Neuronal stem cell (in vitro differentiated cells): ENCODE data around the gene NUP37.

ENCODE experiments used
- DNase-seq: peaks from one replicate; pipeline ENCODE4 v3.0.0-alpha.2; 2013; ENCODE audit warnings: low spot score
- H2AFZ ChIP-seq: one replicate; pipeline ENCODE4 v1.6.1; 2013; ENCODE audit warnings: mild to moderate bottlenecking, low read length, inconsistent platforms
- H2AK5ac ChIP-seq: 2 replicates; pipeline ENCODE4 v1.6.1; 2013; ENCODE audit warnings: low read depth, mild to moderate bottlenecking, inconsistent platforms, low read length, moderate library complexity, mixed read lengths
- H2BK120ac ChIP-seq: 2 replicates; pipeline ENCODE4 v1.6.1; 2013; ENCODE audit warnings: low read depth, mild to moderate bottlenecking, inconsistent platforms, low read length, moderate library complexity, mixed read lengths
- H2BK12ac ChIP-seq: one replicate; pipeline ENCODE4 v1.6.1; 2013; ENCODE audit warnings: low read length, inconsistent platforms
- H2BK15ac ChIP-seq: 2 replicates; pipeline ENCODE4 v1.6.1; 2013; ENCODE audit warnings: mild to moderate bottlenecking, low read length, inconsistent platforms, mixed read lengths
- H2BK5ac ChIP-seq: one replicate; pipeline ENCODE4 v1.6.1; 2013; ENCODE audit warnings: inconsistent platforms, mild to moderate bottlenecking, low read length, moderate library complexity
- H3K14ac ChIP-seq: one replicate; pipeline ENCODE4 v1.6.1; 2013; ENCODE audit warnings: low read length, inconsistent platforms
- H3K18ac ChIP-seq: 2 replicates; pipeline ENCODE4 v1.6.1; 2013; ENCODE audit warnings: low read length, inconsistent platforms
- H3K23ac ChIP-seq: 2 replicates; pipeline ENCODE4 v1.6.1; 2013; ENCODE audit warnings: low read depth, mild to moderate bottlenecking, mixed read lengths, low read length, inconsistent platforms; ENCODE audit not compliant: poor library complexity
- H3K27ac ChIP-seq: replicated peaks from 3 replicates; pipeline ENCODE4 v1.5.1; 2013; ENCODE audit warnings: low read length, inconsistent platforms
- H3K27me3 ChIP-seq, 3 experiments: 2 replicates each; pipeline ENCODE4 v1.6.1; 2013; ENCODE audit warnings: low read length in 3 of 3, mild to moderate bottlenecking in 2 of 3, inconsistent platforms in 1 of 3, low read depth in 1 of 3, mixed read lengths in 1 of 3, moderate library complexity in 1 of 3; ENCODE audit not compliant: control insufficient read depth in 3 of 3, insufficient read depth in 3 of 3
- H3K36me3 ChIP-seq, 2 donors: replicated peaks in 1 of 2; 2 replicates each; pipeline ENCODE4 v1.6.1; 2013; ENCODE audit warnings: low read length in 2 of 2; ENCODE audit not compliant: control insufficient read depth in 2 of 2, insufficient read depth in 2 of 2
- H3K4ac ChIP-seq: 2 replicates; pipeline ENCODE4 v1.6.1; 2013; ENCODE audit warnings: inconsistent platforms, mild to moderate bottlenecking, low read length, moderate library complexity
- H3K4me1 ChIP-seq, 2 donors: 1 replicate in 1 of 2; 2 replicates in 1 of 2; pipeline ENCODE4 v1.6.1; 2013; ENCODE audit warnings: low read length in 2 of 2, low read depth in 1 of 2; ENCODE audit not compliant: control insufficient read depth in 2 of 2, insufficient read depth in 1 of 2
- H3K4me2 ChIP-seq: one replicate; pipeline ENCODE4 v1.6.1; 2013; ENCODE audit warnings: mild to moderate bottlenecking, low read length, inconsistent platforms; ENCODE audit not compliant: insufficient read depth, poor library complexity, severe bottlenecking
- H3K4me3 ChIP-seq, 2 donors: 2 replicates each; pipeline ENCODE4 v1.5.1; 2013; ENCODE audit warnings: low read length in 2 of 2, mild to moderate bottlenecking in 2 of 2, inconsistent platforms in 1 of 2, moderate library complexity in 1 of 2
- H3K79me1 ChIP-seq: one replicate; pipeline ENCODE4 v1.6.1; 2013; ENCODE audit warnings: low read depth, mild to moderate bottlenecking, inconsistent platforms, low read length, moderate library complexity
- H3K9ac ChIP-seq: one replicate; pipeline ENCODE4 v1.6.1; 2013; ENCODE audit warnings: mild to moderate bottlenecking, low read depth, low read length, inconsistent platforms; ENCODE audit not compliant: poor library complexity
- H3K9me3 ChIP-seq, 2 donors: replicated peaks in 1 of 2; 2 replicates each; pipeline versions ENCODE3 to v1.6.1; 2013; ENCODE audit warnings: low read length in 2 of 2, mild to moderate bottlenecking in 2 of 2, inconsistent platforms in 1 of 2, low read depth in 1 of 2, mixed read lengths in 1 of 2, moderate library complexity in 1 of 2; ENCODE audit not compliant: control insufficient read depth in 2 of 2, insufficient read depth in 1 of 2
- H4K8ac ChIP-seq: one replicate; pipeline ENCODE4 v1.6.1; 2013; ENCODE audit warnings: low read depth, mild to moderate bottlenecking, inconsistent platforms, low read length, moderate library complexity
- H4K91ac ChIP-seq: one replicate; pipeline ENCODE4 v1.6.1; 2013; ENCODE audit warnings: low read length, low read depth, mild to moderate bottlenecking, inconsistent platforms; ENCODE audit not compliant: poor library complexity
- WGBS, 2 donors: extraction: QIAGEN DNeasy Blood & Tissue Kit; methylation state at CpG; one replicate each; pipeline ENCODE4 v1.1.7; 2013; ENCODE audit warnings: missing lambda C conversion rate in 2 of 2, mixed read lengths in 1 of 2; ENCODE audit not compliant: insufficient read length in 2 of 2, insufficient replicate concordance in 1 of 2; ENCODE audit errors: extremely low coverage in 2 of 2; 5-methylcytosine and 5-hydroxymethylcytosine counted together

The NUP37 gene

GRCh38 chr12:102059343-102059742 lies 60.6 kb downstream of the NUP37 start:
- H3K4ac ChIP-seq: no peak overlapping the region
- peaks cover 0 to 19% of the 10 kb centered on the region in 2 donors for H3K36me3 ChIP-seq
- no peak overlapping the region for H2BK5ac ChIP-seq
- H2BK15ac ChIP-seq: no peak overlapping the region
- H2BK12ac ChIP-seq: no peak overlapping the region
- H3K4me1 ChIP-seq: peaks cover 4 to 5% of the 10 kb centered on the region in 2 donors
- H3K27ac ChIP-seq: no peak overlapping the region
- no peak overlapping the region for H2AFZ ChIP-seq
- H3K79me1 ChIP-seq: no peaks in the 10 kb centered on the region
- no peak overlapping the region for H3K14ac ChIP-seq
- H3K4me3 ChIP-seq: no peak overlapping the region
- no peak overlapping the region for H3K23ac ChIP-seq
- no peak overlapping the region for H2AK5ac ChIP-seq
- peaks cover 0 to 2% of the 10 kb centered on the region in 2 donors for H3K9me3 ChIP-seq
- H3K9ac ChIP-seq: no peak overlapping the region
- no peak overlapping the region for H4K8ac ChIP-seq
- H4K91ac ChIP-seq: no peak overlapping the region
- no peak overlapping the region for H3K4me2 ChIP-seq
- no peaks in the 10 kb centered on the region for H3K27me3 ChIP-seq
- no peak overlapping the region for H3K18ac ChIP-seq
- H2BK120ac ChIP-seq: no peak overlapping the region
- no peak for DNase-seq

DNA sequence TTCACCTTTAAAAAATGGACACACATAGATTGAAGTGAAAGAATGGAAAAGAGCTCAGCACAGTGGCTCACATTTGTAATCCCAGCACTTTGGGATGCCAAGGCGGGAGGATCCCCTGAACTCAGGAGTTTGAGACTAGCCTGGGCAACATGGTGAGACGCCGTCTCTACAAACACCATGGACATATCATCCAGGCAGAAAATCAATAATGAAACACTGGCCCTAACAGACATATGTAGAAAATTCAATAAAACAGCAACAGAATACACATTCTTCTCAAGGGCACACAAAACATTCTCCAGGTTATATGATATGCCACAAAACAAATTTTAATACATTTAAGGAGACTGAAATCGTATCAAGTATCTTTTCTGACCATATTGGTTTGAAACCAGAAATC lies 65.6 kb downstream of the NUP37 start:
- no peak overlapping the region for H4K8ac ChIP-seq
- no peak overlapping the region for H3K23ac ChIP-seq
- no peak overlapping the region for H3K27ac ChIP-seq
- H3K27me3 ChIP-seq: no peaks in the 10 kb centered on the region
- no peak overlapping the region for H2BK120ac ChIP-seq
- H2BK5ac ChIP-seq: no peak overlapping the region
- WGBS, 2 donors: no CpG with 5 or more reads among the region's 4 CpGs
- no peak overlapping the region for H2BK12ac ChIP-seq
- H3K14ac ChIP-seq: no peak overlapping the region
- H2BK15ac ChIP-seq: no peak overlapping the region
- no peak overlapping the region for H3K18ac ChIP-seq
- H2AFZ ChIP-seq: no peak overlapping the region
- no peak overlapping the region for H4K91ac ChIP-seq
- H3K36me3 ChIP-seq: peaks cover 0 to 19% of the 10 kb centered on the region in 2 donors
- no peak overlapping the region for H3K4me3 ChIP-seq
- H3K4me2 ChIP-seq: no peak overlapping the region
- H2AK5ac ChIP-seq: no peak overlapping the region
- H3K4me1 ChIP-seq: no peaks in the 10 kb centered on the region
- no peaks in the 10 kb centered on the region for H3K79me1 ChIP-seq
- no peak overlapping the region for H3K4ac ChIP-seq
- no peak overlapping the region for H3K9ac ChIP-seq
- no peak for DNase-seq
- peaks cover 0 to 2% of the 10 kb centered on the region in 2 donors for H3K9me3 ChIP-seq

GRCh38 chr12:102053062-102053349 lies 66.9 kb downstream of the NUP37 start:
- H2AK5ac ChIP-seq: no peak overlapping the region
- H3K4ac ChIP-seq: no peak overlapping the region
- no peak overlapping the region for H4K91ac ChIP-seq
- H3K27me3 ChIP-seq: no peaks in the 10 kb centered on the region
- peaks cover 0 to 2% of the 10 kb centered on the region in 2 donors for H3K9me3 ChIP-seq
- no peak overlapping the region for H3K14ac ChIP-seq
- no peak overlapping the region for H3K9ac ChIP-seq
- no peak overlapping the region for H3K27ac ChIP-seq
- no peak for DNase-seq
- no peaks in the 10 kb centered on the region for H3K79me1 ChIP-seq
- no peak overlapping the region for H2BK15ac ChIP-seq
- H4K8ac ChIP-seq: peak overlapping the region; percentile 43
- no peak overlapping the region for H3K4me2 ChIP-seq
- peak overlapping the region; percentile 81 for H2BK120ac ChIP-seq
- H3K23ac ChIP-seq: no peak overlapping the region
- H3K4me1 ChIP-seq: no peaks in the 10 kb centered on the region
- peaks cover 0 to 22% of the 10 kb centered on the region in 2 donors for H3K36me3 ChIP-seq
- no peak overlapping the region for H3K18ac ChIP-seq
- H2AFZ ChIP-seq: no peak overlapping the region
- H3K4me3 ChIP-seq: peak overlapping the region in 1 of 2 donors; percentile 55
- H2BK12ac ChIP-seq: no peak overlapping the region
- H2BK5ac ChIP-seq: peak overlapping the region; percentile 2

DNA sequence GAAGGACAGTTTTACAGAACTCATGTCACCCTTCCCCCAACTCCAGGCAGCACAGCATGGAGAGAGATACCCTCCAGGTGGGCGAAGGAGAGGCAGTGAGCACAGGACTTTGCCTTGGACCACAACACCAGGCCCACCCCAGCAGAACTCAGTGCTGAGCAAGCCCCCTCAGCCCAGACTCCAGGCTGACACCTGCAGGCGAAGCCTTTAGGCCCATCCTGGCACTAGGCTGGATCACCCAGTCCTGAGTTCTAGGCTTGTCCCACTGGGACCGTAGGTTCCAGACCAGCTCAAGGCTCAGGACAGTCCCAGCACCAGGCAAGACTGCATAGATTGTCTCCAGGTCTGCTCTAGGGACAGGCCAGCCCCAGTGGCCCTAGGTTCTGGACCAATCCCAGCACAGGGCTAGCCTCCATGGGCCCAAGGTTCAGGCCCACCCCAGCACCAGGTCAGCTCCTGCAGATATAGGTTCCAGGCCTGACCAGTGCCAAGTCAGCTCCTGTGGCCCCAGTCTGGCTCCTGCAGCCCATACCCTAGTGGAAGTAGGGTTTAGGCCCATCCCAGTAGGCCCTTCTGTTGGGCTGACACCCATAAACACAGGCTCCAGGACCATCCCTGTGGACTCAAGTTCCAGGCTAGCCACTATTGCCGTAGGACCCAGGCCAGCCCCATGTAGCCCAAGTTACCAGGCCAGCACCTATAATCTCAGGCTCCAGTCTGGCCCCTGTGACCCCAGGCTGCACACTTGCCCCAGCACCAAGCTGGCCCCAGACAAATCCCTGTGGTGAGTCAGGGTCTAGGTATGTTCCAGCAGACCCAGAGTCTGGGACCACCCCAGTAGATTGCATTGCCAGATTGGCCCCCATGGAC lies 67.5 kb downstream of the NUP37 start:
- Histone ChIP-seq H2AK5ac (no peak overlapping the region), H3K79me1 (no peaks in the 10 kb centered on the region), H3K4me2 (no peak overlapping the region), H2BK15ac (no peak overlapping the region), H3K9me3 (peaks cover 0 to 2% of the 10 kb centered on the region in 2 donors), H3K36me3 (peaks cover 0 to 22% of the 10 kb centered on the region in 2 donors), H2AFZ (no peak overlapping the region), H3K9ac (no peak overlapping the region), H3K18ac (no peak overlapping the region), H3K14ac (no peak overlapping the region), H2BK12ac (no peak overlapping the region), H3K23ac (peak overlapping the region; percentile 8), H3K4ac (no peak overlapping the region), H2BK5ac (peak overlapping the region; percentile 2), H3K27ac (no peak overlapping the region), H3K4me1 (no peaks in the 10 kb centered on the region), H4K91ac (no peak overlapping the region), H3K27me3 (no peaks in the 10 kb centered on the region), H4K8ac (peak overlapping the region; percentile 43), H2BK120ac (peak overlapping the region; percentile 81), H3K4me3 (no peak overlapping the region)
- no peak for DNase-seq
- WGBS, 2 donors: no CpG with 5 or more reads among the region's 4 CpGs
